ENCODE results near the gene BPIFA2.
"Not testable (repeated sequence)": the region's sequence is repeated elsewhere in the genome, so short reads cannot be mapped to it uniquely, and the experiment has no call there.

BPIFA2 gene

GRCh38 chr20:33180169-33180568 lies 12.2 kb downstream of the BPIFA2 start:
- no peaks in the 10 kb centered on the region for H3K9me3 ChIP-seq (ENCODE audit: severe bottlenecking)
- H3K4me3 ChIP-seq (ENCODE audit: low read depth, low read length), result no peak overlapping the region
- H3K27ac ChIP-seq, result no peak overlapping the region
- peaks cover 8% of the 10 kb centered on the region for H3K27me3 ChIP-seq (ENCODE audit: insufficient read depth, low read depth, severe bottlenecking)
- H3K36me3 ChIP-seq, result no peaks in the 10 kb centered on the region
- DNase-seq, result no peak
- TF ChIP-seq, protein P1, sequence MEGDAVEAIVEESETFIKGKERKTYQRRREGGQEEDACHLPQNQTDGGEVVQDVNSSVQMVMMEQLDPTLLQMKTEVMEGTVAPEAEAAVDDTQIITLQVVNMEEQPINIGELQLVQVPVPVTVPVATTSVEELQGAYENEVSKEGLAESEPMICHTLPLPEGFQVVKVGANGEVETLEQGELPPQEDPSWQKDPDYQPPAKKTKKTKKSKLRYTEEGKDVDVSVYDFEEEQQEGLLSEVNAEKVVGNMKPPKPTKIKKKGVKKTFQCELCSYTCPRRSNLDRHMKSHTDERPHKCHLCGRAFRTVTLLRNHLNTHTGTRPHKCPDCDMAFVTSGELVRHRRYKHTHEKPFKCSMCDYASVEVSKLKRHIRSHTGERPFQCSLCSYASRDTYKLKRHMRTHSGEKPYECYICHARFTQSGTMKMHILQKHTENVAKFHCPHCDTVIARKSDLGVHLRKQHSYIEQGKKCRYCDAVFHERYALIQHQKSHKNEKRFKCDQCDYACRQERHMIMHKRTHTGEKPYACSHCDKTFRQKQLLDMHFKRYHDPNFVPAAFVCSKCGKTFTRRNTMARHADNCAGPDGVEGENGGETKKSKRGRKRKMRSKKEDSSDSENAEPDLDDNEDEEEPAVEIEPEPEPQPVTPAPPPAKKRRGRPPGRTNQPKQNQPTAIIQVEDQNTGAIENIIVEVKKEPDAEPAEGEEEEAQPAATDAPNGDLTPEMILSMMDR (IDR thresholded peaks at IDR 0.05; ENCODE audit: low read depth, low read length), result no peak

- TF ChIP-seq, protein P1 (IDR thresholded peaks at IDR 0.05; ENCODE audit: low read depth, low read length), result peak; percentile 62
- no peak for DNase-seq
- H3K36me3 ChIP-seq, result no peaks in the 10 kb centered on the region
- peaks cover 8% of the 10 kb centered on the region for H3K27me3 ChIP-seq (ENCODE audit: insufficient read depth, low read depth, severe bottlenecking)
- H3K4me3 ChIP-seq (ENCODE audit: low read depth, low read length), result no peak overlapping the region
- H3K27ac ChIP-seq, result no peak overlapping the region
- no peaks in the 10 kb centered on the region for H3K9me3 ChIP-seq (ENCODE audit: severe bottlenecking)
Measured at GRCh38 chr20:33181482-33182093, 13.6 kb downstream of the BPIFA2 start.

DNA sequence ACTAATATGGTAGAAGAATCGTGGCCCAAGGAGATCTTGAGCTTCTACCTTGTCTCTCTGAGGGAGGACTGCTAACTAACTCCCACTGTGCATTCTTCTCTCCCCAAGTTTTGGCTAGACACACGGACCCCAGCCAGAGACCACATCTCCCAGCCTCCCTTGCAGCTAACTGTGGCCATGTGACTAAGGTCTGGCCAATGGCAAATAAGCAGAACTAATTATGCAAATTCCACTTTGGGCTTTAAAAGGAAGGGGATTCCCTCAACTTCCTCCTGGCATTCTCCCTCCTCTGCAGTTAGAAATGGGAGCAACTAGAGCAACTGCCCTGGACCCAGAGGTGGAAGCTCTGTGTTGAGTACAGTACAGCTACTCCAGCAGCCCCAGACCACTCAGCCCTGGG lies 15.4 kb downstream of the BPIFA2 start:
- TF ChIP-seq, protein P1 (IDR thresholded peaks at IDR 0.05; ENCODE audit: low read depth, low read length), result no peak
- Histone ChIP-seq H3K27ac (no peak overlapping the region), H3K27me3 (ENCODE audit: insufficient read depth, low read depth, severe bottlenecking) (no peaks in the 10 kb centered on the region), H3K9me3 (ENCODE audit: severe bottlenecking) (no peaks in the 10 kb centered on the region), H3K4me3 (ENCODE audit: low read depth, low read length) (no peak overlapping the region), H3K36me3 (no peaks in the 10 kb centered on the region)
- no peak for DNase-seq

DNA sequence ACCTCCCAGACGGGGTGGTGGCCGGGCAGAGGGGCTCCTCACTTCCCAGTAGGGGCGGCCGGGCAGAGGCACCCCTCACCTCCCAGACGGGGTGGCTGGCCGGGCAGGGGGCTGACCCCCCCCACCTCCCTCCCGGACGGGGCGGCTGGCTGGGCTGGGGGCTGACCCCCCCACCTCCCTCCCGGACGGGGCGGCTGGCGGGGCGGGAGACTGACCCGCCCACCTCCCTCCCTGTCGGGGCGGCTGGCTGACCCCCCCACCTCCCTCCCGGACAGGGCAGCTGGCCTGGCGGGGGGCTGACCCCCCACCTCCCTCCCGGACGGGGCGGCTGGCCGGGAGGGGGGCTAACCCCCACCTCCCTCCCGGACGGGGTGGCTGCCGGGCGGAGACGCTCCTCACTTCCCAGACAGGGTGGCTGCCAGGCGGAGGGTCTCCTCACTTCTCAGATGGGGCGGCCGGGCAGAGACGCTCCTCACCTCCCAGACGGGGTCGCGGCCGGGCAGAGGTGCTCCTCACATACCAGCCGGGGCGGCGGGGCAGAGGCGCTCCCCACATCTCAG lies 17.2 kb downstream of the BPIFA2 start:
- H3K27me3 ChIP-seq (ENCODE audit: insufficient read depth, low read depth, severe bottlenecking); H3K4me3 ChIP-seq (ENCODE audit: low read depth, low read length); H3K27ac ChIP-seq; H3K36me3 ChIP-seq; DNase-seq; H3K9me3 ChIP-seq (ENCODE audit: severe bottlenecking): not testable (repeated sequence)

DNA sequence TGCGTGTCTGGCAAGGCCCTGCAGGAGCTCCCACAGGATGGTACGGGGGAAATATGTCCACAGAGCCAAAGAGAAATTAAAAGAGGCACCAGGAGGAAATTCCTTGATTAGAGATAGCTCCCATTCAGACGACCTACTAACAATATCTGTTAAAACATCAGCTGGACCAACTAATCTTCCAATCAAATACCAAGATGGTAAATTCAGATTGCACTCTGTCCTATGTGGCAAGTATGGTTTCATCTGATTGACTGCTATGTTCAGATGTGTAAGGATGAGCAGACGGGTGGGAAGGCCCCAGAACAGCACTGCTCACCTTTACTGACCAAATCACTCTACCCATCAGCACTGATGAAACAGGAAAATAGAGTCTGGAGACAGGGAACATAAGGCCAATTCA lies 19.5 kb downstream of the BPIFA2 start:
- no peak for DNase-seq
- no peaks in the 10 kb centered on the region for H3K9me3 ChIP-seq (ENCODE audit: severe bottlenecking)
- H3K4me3 ChIP-seq (ENCODE audit: low read depth, low read length), result no peak overlapping the region
- H3K27me3 ChIP-seq (ENCODE audit: insufficient read depth, low read depth, severe bottlenecking), result no peaks in the 10 kb centered on the region
- H3K27ac ChIP-seq, result no peak overlapping the region
- TF ChIP-seq, protein P1 (IDR thresholded peaks at IDR 0.05; ENCODE audit: low read depth, low read length), result no peak
- H3K36me3 ChIP-seq, result no peaks in the 10 kb centered on the region

DNA sequence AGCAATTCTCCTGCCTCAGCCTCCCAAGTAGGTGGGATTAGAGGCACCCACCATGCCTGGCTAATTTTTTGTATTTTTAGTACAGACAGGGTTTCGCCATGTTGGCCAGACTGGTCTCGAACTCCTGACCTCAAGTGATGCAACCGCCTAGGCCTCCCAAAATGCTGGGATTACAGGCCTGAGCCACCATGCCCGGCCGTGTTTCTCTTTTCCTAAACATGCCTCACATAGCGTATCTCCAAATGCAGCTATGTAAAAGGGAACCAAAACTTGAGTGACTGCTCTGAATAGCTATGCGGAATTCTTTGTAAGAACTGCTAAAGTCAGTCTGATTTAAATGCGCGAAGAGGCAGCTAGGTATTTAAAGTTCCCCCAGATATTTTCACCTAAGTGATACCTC lies 20.5 kb downstream of the BPIFA2 start:
- Histone ChIP-seq H3K27me3 (ENCODE audit: insufficient read depth, low read depth, severe bottlenecking) (no peaks in the 10 kb centered on the region), H3K36me3 (no peaks in the 10 kb centered on the region), H3K27ac (no peak overlapping the region), H3K4me3 (ENCODE audit: low read depth, low read length) (no peak overlapping the region), H3K9me3 (ENCODE audit: severe bottlenecking) (no peaks in the 10 kb centered on the region)
- TF ChIP-seq, protein P1 (IDR thresholded peaks at IDR 0.05; ENCODE audit: low read depth, low read length), result no peak
- DNase-seq, result no peak

Data from WERI-Rb-1 (cell line).